GM13976 (cell line): ENCODE results near the gene MAPK12.

ENCODE experiments used
- DNase-seq: peaks from one replicate; pipeline ENCODE4 v3.0.0; 2012; ENCODE audit warnings: low spot score
- CTCF ChIP-seq: IDR thresholded peaks from 2 replicates; pipeline ENCODE4 v1.5.1; 2012; ENCODE audit warnings: borderline replicate concordance, mild to moderate bottlenecking; ENCODE audit not compliant: insufficient read depth; ENCODE audit errors: extremely low read depth, missing control alignments, control extremely low read depth
- in situ Hi-C: fragments of 300-500 bp; cut with MboI; formaldehyde crosslinking; loops from one replicate; pipeline ENCODE4 v1.12.0; 2022; ENCODE audit warnings: low sequenced_read_pairs, mixed read lengths, inconsistent platforms; ENCODE audit not compliant: unreplicated experiment

The MAPK12 gene

GRCh38 chr22:50303848-50304527 lies 42.5 kb upstream of the MAPK12 start:
- TF ChIP-seq CTCF = no peak
- in situ Hi-C loops = no loop called here
- no peak for DNase-seq

DNA sequence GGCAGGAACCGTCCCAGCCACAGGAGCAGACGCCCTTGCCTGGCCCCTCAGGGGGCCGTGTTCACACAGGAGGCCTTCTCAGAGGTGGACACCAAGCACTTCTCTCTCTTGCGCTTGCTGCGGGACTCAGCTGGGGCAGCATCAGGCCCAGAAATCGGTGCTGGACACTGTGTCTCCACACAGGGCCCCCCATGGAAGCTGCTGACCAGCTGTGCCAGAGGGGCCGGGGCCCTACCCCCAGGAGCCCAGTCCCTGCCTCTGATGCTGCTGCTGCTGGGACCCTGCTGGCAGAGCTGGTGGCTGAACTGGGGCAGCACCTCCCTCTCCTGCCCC lies 42.0 kb upstream of the MAPK12 start:
- in situ Hi-C loops = no loop called here
- DNase-seq = no peak
- no peak for TF ChIP-seq CTCF

GRCh38 chr22:50302564-50302963 lies 41.1 kb upstream of the MAPK12 start:
- DNase-seq = no peak
- in situ Hi-C loops = no loop called here
- TF ChIP-seq CTCF = no peak

- in situ Hi-C loops = no loop called here
- no peak for TF ChIP-seq CTCF
- no peak for DNase-seq
Observed at GRCh38 chr22:50302041-50302541, 40.6 kb upstream of the MAPK12 start.

GRCh38 chr22:50301581-50301991 lies 40.1 kb upstream of the MAPK12 start:
- no peak for TF ChIP-seq CTCF
- DNase-seq = no peak
- in situ Hi-C loops = no loop called here

GRCh38 chr22:50300620-50301257 lies 39.3 kb upstream of the MAPK12 start:
- in situ Hi-C loops = no loop called here
- no peak for DNase-seq
- no peak for TF ChIP-seq CTCF
